GM21367 (cell line): ENCODE measurements around the gene RFNG.

Experiments used
- ATAC-seq: cut with Tn5 transposase; IDR thresholded peaks from one replicate; pipeline ENCODE4 v1.9.1; 2021; ENCODE audit not compliant: unreplicated experiment

The RFNG gene

DNA sequence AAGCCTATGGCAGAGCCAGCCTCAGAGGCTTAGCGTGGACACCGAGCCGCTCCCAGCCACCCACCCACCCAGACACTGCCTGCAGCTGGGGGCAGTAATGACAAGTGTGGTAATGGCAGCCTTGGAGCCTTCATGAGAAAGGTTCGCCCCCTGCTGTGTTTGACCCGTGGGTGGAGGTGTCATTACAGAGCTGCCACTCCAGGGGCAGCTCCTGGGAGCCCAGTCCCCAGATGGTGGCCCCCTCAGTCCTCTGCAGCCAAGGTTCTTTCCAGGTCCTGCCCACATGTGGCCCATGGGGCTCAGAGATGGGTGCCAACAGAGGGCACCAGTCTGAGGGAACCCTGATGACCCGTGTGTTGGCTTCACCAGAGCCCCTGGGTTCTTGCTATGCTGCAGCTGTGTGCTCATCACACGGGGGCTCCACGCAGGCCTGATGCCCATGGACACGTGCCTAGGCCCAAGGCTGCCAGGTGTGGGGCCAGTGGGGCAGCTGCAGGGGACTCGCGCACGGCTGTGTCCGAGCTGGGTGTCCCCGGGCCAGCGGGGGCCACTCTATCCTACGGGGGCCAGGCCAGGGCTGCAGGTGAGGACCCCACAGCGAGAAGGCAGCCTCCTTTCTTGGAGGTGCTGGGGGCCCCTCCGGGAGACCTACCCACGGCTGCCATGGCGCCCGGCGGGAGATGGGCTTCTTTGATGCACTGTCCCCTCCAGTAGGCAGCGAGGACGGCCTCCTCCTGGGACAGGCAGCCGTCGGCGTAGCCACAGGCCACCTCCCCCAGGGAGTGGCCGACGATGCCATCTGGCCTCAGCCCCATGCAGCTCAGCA is 38.3 kb upstream of the RFNG start:
- no peak for ATAC-seq

GRCh38 chr17:82088838-82089722 is 37.5 kb upstream of the RFNG start:
- no peak for ATAC-seq

GRCh38 chr17:82087961-82088837 is 36.6 kb upstream of the RFNG start:
- ATAC-seq: no peak

- no peak for ATAC-seq
Observed at GRCh38 chr17:82086941-82087906, 35.6 kb upstream of the RFNG start.

DNA sequence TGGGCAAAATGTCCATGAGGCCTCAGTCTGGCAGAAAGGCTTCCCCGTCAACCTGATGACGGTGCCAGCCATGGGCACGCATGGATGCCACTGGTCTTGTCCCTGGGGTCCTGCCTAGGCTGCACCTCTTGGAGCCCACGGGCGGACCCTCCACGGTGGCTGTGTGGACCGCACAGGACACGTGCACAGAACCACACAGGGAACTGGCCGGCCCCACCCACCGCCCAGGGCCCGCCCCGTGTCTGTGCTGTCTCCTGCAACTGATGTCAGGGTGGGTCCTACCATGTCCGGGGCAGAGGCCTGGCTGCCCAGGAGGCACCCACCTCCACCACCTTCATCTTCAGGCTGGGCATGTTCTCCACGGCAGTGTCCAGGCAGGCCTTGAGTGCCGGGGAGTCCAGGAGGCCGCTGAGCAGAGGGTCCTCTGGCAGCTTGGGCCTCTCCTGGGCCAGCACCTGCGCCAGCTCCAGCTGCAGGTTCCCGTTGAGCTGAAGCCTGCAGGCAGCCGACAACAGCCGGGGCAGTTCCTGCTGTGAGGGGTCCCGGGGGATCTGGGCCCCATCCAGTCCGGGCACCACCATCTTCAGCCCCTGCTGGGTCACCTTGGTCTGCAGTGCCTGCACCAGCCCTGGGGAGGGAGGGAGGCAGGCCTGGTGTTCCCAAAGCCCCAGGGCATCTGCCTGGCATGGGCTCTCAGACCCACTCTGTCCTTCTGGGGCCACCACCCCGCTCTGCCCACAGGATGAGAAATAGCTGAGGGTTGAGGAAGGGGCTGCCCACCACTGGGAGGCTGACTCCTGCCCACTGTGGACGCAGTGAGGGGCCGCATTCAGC is 34.5 kb upstream of the RFNG start:
- no peak for ATAC-seq

DNA sequence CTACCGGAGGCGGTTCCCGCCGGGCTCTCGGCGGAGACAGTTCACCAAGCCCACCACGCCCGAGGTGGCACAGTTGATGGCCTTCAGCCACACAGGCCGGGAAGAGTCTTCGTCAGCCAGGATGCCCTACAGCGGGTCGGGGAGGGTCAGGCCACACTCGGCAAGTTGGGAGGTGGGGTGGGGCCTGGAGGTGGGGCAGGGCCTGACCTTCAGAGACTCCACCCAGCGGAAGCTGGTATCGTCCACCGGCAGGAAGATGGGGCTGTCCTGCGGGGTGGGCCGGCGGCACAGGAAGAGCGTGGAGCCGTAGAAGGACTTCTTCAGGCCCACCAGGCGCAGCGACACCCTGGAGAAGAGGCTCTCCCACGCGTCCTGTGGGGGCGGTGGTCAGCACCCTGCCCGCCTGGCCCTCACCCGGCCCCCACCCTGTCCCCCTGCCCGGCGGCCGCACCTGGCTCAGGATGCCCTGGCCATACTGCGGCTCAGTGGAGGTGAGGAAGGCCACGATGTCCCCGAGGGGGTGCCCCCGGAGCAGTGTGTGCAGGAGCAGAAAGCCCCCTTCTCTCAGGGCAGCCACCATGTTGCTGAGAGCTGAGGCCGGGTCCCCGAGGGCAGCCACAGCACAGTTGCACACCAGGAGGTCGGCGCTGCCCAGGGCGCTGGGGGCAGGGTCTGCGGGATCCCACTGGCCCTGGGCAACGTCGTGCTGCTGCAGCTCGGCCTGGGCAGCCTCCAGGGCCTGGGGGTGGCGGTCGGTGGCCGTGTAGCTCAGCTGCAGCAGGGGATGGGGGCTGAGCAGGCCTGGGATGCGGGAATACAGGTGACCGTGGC is 33.6 kb upstream of the RFNG start:
- ATAC-seq: no peak

DNA sequence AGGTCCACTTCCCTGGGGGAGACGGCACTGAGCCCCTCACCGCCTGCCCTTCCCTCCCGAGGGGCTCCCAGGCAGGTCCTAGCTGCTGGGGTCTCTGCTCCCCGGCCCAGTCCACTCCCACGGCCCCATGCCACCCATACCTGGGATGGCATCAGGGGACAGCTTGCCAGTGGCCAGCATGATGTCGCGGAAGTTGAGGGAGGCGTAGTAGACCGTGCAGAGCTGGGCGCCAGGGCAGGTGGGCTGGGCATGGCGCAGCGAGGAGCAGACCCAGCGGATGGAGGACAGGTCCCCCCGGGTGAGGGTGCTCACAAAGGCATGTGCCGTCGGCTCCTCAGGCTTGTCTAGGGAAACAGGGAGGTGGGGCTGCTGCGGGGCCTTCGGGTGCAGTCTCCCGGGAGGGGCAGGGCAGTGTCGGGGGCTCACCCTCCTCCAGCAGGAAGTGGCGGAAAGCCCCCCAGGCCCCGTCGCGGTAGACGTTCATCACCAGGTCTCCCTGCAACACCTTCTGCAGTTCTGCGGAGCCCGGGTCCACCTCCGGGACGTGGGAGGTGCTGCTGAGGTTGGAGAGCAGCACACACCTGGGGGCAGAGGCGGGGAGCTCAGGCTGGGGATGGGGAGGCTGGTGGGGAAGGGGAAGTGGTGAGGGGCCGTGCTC is 32.9 kb upstream of the RFNG start:
- ATAC-seq: no peak

DNA sequence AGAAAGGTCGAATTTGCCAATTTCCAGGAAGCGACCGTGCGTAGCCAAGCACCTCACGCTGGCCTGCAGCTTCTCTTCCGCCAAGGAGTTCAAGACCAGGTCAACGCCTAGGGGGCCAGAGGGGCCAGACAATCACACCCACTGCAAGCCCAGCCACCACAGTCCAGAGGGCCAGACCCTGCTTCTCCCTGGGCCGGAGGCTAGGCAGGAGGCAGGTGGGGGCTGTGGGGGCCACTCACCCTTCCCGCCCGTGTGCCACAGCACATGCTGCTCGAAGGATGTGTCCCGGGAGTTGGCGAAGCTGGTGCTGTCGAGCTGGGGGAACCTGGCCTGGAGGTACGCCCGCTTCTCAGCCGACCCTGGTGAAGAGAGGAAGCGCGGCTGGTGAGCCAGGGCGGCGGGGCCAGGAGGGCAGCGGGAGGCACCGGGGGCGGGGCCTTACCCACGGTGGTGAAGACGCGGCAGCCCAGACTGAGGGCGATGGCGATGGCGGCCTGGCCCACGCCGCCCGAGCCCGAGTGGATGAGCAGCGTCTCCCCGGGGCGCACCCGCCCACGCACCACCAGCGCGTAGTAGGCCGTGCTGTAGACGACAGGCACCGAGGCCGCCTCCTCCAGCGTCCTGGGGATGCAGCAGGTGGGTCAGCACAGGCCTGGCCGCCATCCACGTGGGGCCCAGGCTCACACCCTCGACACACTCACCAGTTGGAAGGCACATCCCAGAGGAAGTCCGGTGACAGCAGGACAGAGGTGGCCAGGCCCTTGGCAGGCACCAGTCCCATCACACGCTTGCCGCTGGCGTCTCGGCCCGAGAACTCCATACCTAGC is 32.1 kb upstream of the RFNG start:
- ATAC-seq: no peak

DNA sequence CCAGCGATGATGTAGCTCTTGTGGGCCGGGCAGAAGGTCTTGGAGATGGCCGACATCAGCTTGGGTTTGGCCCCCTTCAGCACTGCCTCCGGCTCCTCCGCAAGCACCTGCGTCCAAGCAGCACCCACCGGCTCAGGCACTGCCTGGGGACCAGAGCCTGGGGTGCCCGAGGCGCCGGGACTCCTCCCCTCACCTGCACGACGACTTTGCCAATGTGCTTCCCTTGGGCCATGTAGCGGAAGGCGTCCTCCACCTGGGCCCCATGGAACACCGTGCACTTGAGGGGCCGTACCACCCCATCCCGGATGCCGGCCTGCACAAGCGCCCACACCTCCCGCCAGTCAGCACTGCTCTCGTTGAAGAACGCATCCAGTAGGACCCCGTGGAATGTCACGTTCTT is 31.4 kb upstream of the RFNG start:
- no peak for ATAC-seq

- ATAC-seq: no peak
Observed at GRCh38 chr17:82082456-82082855, 30.8 kb upstream of the RFNG start.

DNA sequence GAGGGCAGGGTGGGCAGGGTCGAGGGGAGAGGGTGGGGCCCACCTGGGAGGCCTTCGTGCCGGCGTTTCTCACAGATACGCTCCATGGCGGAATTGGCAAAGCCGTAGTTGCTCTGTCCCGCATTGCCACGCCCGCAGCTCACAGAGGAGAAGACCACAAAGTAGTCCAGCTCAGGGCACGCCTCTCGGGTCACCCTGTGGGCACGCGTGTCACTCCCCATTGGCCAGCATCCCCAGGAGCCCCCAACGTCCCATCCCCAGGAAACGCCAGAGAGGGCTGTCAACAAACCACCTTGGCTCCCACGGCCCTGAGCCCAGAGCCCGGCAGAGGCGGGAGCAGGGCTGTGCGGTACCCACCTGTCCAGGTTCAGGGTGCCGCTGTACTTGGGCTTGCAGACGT is 30.4 kb upstream of the RFNG start:
- no peak for ATAC-seq

DNA sequence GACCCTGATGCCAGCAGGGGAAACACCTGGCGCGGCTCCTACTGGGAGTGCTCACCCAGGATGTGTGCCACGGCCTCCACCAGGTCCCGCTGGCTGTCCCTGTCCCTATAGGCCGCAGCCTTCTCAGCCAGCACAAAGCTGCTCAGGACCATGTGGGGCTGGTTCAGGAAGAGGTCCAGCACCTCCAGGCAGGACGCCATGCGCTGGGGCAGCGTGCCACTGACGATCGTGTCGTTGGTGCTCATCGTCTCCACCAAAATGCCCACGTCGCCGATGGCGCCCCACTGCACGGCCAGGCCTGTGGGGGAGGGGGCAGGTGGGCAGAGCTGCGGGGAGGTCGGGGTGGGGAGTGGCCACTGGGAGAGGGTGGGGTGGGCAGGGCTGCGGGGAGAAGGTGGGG is 29.9 kb upstream of the RFNG start:
- ATAC-seq: no peak

DNA sequence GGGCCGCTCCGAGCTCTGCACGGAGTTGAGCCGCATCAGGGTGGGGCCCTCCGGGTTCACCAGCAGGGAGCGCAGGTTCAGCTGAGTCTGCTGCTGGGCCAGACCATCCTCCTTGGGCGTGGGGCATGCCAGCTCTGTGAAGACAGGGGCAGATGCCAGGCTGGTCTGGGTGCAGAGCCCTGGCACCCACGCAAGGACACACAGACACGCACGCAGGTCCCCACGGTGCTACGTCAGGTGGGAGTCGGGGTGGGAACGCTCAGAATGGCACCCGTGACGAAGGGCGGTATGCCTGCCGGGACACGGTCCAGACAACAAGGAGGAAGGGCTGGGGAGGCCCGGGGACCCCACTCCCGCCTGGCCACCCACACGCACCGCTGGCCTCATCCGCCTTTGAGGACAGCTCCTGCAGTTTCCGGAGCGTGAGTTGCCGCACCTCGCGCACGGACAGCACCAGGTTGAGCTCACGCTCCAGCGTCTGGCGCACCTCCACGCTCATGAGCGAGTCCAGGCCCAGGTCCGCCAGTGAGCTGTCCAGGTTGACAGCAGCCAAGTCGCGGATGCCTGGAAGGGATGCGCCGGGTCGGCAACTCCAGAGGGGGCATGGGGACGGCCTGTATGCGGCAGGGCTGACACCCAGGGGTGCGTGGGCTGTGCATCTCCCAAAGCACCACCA is 29.3 kb upstream of the RFNG start:
- ATAC-seq: no peak

DNA sequence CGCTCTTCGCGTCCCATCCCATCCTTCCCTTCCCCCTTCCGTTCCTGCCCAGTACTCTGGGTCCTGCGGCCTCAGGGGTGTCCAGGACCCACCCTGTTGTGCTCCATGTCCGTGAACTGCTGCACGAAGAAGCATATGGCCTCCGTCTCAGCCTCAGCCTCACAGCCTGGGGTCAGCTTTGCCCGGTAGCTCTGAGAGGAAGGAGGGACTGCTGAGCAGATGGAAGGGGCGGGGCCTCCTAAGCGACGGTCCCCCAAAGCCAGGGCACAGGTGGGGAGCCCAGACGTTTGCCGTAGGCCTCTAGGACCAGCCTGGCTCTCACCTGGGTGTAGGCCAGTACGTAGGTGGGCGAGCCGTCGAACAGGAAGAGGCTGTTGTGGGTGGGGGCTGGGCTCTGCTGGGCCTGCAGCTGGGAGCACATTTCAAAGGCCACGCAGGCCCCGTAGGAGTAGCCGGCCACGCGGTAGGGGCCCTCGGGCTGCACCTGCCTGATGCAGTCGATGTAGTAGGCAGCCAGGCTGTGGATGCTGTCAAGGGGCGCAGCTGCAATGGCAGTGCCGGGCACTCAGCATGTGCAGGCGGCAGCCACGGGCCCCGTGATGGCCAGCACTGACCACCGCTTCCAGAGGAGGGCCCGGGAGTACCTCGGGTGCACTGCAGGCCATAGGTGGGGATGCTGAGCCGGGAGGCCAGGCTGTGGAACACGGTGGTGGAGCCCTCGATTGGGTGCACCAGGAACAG is 28.6 kb upstream of the RFNG start:
- no peak for ATAC-seq

DNA sequence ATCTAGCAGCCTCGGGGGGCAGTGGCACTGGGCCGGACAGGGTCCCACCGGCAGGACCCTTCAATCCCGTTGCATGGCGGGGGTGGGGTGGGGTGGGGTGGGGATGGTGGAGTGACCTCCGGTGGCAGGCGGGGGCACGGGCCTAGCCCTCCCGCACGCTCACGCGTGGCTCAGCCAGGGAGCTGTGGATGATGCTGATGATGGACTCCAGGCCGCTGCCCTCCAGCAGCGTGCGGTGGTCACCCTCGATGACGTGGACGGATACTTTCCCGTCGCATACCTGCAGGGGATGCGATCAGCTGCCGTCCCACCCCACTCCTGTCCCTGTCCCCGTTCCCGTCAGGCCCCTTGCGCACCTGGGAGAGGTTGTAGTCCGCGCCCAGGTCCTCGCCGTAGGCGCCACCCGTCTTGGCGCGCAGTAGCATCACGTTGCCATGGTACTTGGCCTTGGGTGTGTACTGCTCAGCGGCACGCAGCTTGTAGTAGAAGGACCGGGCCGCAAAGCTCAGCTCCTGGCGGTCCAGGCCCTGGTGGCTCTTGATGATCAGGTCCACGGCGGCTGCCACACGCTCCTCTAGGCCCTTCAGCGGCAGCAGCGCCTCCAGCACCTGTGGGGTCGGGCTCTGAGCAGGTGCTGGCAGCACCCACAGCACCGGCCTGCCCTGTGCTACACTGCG is 27.5 kb upstream of the RFNG start:
- ATAC-seq: no peak
